GM12875 (cell line): ENCODE data around the gene SHOC2.

Source experiments
- H3K4me3 ChIP-seq: one replicate; pipeline ENCODE4 v1.5.1; 2011; ENCODE audit warnings: low read depth, low read length, control low read depth
- TF ChIP-seq, protein P1 (sequence below): IDR thresholded peaks from 2 replicates; pipeline ENCODE4 v1.5.1; 2011; ENCODE audit warnings: low read depth, mild to moderate bottlenecking, control low read depth, inconsistent platforms, low read length, moderate library complexity, borderline replicate concordance; ENCODE audit not compliant: insufficient read depth

Gene SHOC2

DNA sequence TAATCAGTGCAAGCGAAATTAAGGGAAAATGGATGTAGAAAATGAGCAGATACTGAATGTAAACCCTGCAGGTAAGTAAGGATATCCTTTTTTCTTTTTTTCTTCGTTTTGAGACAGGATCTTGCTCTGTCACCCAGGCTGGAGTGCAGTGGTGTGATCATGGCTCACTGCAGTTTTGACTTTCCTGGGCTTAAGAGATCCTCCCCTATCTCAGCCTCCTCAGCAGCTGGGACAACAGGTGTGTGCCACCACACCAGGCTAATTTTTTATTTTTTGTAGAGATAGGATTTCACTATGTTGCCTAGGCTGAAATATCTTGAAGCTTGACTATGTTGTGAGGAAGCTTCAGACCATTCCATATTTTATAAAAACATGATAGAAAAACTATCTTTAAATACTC lies 43.4 kb upstream of the SHOC2 start:
- TF ChIP-seq, protein P1, sequence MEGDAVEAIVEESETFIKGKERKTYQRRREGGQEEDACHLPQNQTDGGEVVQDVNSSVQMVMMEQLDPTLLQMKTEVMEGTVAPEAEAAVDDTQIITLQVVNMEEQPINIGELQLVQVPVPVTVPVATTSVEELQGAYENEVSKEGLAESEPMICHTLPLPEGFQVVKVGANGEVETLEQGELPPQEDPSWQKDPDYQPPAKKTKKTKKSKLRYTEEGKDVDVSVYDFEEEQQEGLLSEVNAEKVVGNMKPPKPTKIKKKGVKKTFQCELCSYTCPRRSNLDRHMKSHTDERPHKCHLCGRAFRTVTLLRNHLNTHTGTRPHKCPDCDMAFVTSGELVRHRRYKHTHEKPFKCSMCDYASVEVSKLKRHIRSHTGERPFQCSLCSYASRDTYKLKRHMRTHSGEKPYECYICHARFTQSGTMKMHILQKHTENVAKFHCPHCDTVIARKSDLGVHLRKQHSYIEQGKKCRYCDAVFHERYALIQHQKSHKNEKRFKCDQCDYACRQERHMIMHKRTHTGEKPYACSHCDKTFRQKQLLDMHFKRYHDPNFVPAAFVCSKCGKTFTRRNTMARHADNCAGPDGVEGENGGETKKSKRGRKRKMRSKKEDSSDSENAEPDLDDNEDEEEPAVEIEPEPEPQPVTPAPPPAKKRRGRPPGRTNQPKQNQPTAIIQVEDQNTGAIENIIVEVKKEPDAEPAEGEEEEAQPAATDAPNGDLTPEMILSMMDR: no peak
- H3K4me3 ChIP-seq: no peak overlapping the region

DNA sequence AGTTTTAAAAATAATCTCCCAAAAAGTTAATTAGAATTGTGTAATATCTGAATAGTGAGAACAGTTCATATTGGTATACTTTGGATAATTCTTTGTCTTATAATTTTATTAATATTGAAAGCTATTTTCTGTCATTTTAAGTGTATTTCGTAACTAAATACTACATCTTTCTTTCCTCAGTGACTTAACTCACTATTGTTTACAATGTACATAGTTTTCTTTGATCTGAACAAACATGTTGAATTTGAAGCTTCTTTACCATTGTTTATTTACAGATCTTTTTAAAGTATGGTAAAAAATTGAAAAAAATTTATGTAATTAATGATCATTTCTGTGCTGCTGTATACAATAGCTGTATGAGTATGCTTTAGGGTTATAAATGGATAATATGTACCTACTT lies 42.6 kb upstream of the SHOC2 start:
- TF ChIP-seq, protein P1: no peak

DNA sequence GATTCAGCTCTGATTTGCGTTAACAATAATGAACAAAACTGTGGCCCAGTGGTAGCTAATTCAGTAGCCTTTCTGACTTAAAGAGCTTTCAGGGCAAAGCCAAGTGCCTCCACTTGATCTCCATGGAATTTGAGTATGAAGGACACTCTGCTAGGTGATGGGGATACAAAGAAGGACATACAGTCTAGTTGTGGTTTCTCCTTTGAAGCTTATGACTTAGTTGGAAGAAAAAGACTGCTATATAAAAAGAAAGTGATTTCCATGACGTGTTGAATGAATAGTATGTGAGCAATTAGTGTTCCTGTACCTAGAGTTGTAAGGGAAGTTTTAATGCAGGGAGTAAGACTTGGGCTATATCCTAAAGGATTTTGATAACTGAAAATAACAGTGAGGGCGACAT lies 39.4 kb upstream of the SHOC2 start:
- no peak overlapping the region for H3K4me3 ChIP-seq
- TF ChIP-seq, protein P1: no peak

More for the DNA sequence above, 42.6 kb upstream of the SHOC2 start:
- no peak overlapping the region for H3K4me3 ChIP-seq

DNA sequence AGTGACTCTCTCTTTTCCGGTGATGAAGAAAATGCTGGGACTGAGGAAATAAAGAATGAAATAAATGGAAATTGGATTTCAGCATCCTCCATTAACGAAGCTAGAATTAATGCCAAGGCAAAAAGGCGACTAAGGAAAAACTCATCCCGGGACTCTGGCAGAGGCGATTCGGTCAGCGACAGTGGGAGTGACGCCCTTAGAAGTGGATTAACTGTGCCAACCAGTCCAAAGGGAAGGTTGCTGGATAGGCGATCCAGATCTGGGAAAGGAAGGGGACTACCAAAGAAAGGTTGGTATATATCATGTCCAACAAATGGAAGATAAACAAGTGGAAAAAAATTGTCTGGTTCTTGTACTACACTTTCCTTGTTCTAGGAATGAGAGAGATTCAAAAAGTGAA lies 38.2 kb upstream of the SHOC2 start:
- TF ChIP-seq, protein P1: no peak

DNA sequence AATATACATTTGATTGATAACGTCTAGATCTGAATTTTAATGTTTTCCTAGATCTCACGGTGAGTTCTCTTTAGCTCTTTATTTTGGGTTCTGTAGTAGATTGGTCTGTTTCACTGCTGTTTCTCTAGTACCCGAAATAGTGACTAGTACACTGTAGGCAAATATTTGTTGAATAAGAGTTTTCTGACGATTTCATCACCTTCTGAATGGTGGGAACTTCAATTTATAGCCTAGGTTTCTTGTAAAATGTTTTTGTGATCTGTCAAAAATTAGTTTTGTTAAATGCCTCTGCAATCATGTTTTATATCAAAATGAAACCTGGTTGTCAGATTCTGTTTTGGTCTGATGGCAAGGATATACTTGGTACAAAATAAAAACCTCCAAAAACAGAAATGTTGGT lies 37.5 kb upstream of the SHOC2 start:
- TF ChIP-seq, protein P1: no peak
- no peak overlapping the region for H3K4me3 ChIP-seq

More for the DNA sequence above, 38.2 kb upstream of the SHOC2 start:
- no peak overlapping the region for H3K4me3 ChIP-seq

DNA sequence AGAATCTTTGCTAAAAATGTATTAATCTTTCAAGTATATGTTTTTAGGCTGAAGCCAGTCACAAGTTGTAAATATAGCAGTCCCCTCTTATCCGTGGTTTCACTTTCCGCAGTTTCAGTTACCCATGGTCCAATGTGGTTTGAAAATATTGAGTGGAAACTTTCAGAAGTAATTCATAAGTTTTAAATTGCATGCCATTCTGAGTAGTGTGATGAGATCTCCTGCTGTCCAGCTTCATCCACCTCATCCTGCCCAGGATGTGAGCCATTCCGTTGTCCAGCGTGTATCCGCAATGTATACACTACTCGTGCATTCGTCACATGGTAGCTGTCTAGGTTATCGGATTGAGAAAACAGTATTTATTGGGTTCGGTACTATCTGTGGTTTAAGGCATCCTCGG lies 35.5 kb upstream of the SHOC2 start:
- H3K4me3 ChIP-seq: no peak overlapping the region
- TF ChIP-seq, protein P1: no peak

DNA sequence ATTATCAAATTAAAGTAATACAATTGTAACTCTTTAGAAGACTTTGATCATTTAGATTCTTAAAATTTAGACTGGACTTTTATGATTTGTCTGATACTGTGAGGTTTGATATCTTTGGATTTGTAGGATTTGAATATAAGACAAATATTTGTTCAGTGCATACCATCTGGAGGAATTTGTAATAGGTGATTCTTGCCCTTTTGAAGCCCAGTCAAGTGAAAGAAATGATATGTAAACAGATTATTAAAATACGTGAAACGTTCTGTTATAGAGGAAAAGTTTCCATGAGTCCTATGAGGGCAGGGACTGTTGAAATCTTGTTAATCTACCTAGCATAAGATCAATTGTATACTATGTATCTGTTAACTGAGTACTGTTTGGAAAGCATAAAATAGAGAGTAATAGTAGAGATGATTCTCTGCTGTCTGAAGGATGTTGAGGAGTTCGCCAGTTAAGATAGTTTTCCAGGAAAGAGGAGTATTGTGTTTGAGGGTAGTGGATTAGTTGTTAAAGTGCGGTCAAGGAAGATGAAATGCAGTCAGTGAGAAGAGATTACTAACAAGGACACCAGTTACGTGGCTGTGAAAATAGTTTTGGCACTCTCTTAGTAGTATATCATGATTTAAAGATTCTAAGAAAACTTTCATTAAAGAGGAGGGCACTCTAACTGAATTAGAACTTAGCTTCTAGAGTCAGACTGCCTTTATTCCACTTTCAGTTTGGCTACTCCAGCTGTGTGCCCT lies 33.3 kb upstream of the SHOC2 start:
- H3K4me3 ChIP-seq: no peak overlapping the region
- TF ChIP-seq, protein P1: no peak
